Fibroblast of skin of abdomen (primary cell): ENCODE data around the gene PCDHGB2. TPM values are rescaled to one million over a fixed set of nuclear protein-coding genes. Genes with fewer than 3 reads are reported as not detected.
"Not testable (repeated sequence)": the region's sequence is repeated elsewhere in the genome, so short reads cannot be mapped to it uniquely, and the experiment has no call there.

Experiments
- DNase-seq: peaks from one replicate; pipeline ENCODE4 v3.0.0-alpha.2; 2013
- polyA plus RNA-seq, 2 experiments: library from polyadenylated mRNA; unstranded; fragments of 120-200 nt; gene quantifications; one replicate each; pipeline ENCODE4 v1.2.1, GENCODE V29; 2013; ENCODE audit not compliant: insufficient read length in 2 of 2

The PCDHGB2 gene
- 3.3 TPM for polyA plus RNA-seq (2013, experiment 1 of 2; ENCODE audit: insufficient read length)
- polyA plus RNA-seq (2013, experiment 2 of 2; ENCODE audit: insufficient read length) = 3.0 TPM

GRCh38 chr5:141359790-141360426 lies at the start of gene PCDHGB2:
TSS of gene PCDHGB2 (plus strand) at chr5:141359994. CDS start at chr5:141360136, 142 bp downstream.
- DNase-seq = peak; percentile 35

- no peak for DNase-seq
Observed at GRCh38 chr5:141313711-141314110, 46.1 kb upstream of the PCDHGB2 start.

GRCh38 chr5:141316963-141317362 lies 42.8 kb upstream of the PCDHGB2 start:
- DNase-seq = not testable (repeated sequence)

DNA sequence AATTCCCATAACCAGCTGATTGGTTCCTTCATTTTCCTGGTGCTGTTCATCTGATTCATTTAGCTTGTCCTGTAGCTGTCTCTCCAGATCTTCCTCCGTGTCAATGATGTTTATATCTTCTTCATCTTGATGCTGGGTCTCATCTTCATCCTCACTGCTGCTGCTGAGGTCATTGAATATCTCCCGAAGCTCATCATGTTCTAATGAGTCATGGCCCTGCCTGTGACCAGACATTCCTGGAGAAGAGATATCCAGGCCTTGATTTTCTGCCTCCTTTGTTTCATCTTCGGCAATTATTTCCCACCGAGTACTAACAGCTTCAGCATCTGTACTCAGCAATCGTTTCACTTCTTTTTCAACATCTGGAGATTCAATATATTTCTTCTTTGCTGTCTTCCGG lies 40.6 kb upstream of the PCDHGB2 start:
- DNase-seq = no peak

DNA sequence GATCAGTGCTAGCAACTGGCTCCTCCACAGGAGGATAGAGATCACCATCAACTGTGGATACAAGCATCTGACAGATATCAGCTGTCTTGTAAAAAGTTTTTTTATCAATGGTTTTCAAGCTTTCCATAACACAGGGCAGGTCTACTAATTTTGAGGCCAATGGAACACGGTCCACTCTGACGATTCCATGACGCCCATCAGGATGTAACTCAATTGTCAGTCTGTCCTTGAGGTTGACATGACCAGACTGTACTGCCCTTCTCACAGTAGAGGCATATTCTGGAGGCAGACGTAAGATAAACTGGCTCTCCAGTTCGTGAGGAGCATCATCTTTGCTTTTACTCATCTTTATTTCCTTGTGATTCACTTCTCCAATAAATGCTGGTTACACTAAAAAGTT lies 40.1 kb upstream of the PCDHGB2 start:
- DNase-seq = no peak

GRCh38 chr5:141320225-141321169 lies 39.3 kb upstream of the PCDHGB2 start, which contains the start of gene TAF7:
TSS of gene TAF7 (minus strand) at chr5:141320784. CDS start at chr5:141320044, 740 bp downstream.
- peak; percentile 93 for DNase-seq

DNA sequence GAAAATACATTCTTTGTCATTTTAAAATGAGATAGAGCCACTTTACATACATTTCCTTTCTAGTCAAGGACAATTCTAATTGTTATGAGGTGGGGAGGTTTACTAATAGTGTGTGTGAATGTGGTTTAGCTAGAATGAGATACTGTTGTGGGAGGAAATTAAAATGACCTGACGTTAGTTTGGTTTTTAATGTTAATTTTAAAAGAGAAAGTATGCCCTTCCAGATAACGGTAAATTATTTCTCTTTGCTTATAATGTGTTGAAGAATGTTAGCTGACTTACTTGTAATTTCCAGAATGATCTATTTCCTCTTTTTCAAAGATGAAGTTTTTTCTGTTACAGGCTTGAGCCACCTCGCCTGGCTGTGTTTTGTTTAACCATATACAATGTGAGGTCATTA lies 37.5 kb upstream of the PCDHGB2 start:
- DNase-seq = no peak

GRCh38 chr5:141326088-141326854 lies 33.5 kb upstream of the PCDHGB2 start:
- DNase-seq = peak; percentile 73

GRCh38 chr5:141328231-141328630 lies 31.6 kb upstream of the PCDHGB2 start:
- DNase-seq = no peak

GRCh38 chr5:141330299-141331080 lies 29.3 kb upstream of the PCDHGB2 start, which contains the start of gene PCDHGA1:
TSS of gene PCDHGA1 (plus strand) at chr5:141330514.
- peak; percentile 31 for DNase-seq

DNA sequence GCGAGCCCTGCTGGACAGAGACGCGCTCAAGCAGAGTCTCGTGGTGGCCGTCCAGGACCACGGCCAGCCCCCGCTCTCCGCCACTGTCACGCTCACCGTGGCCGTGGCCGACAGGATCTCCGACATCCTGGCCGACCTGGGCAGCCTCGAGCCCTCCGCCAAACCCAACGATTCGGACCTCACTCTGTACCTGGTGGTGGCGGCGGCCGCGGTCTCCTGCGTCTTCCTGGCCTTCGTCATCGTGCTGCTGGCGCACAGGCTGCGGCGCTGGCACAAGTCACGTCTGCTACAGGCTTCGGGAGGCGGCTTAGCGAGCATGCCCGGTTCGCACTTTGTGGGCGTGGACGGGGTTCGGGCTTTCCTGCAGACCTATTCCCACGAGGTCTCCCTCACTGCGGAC lies 27.2 kb upstream of the PCDHGB2 start:
- not testable (repeated sequence) for DNase-seq

GRCh38 chr5:141338538-141339306 lies 21.1 kb upstream of the PCDHGB2 start, which contains the start of gene PCDHGA2:
TSS of gene PCDHGA2 (plus strand) at chr5:141338760.
- peak; percentile 50 for DNase-seq

- DNase-seq = not testable (repeated sequence)
Observed at GRCh38 chr5:141340781-141341354, 18.9 kb upstream of the PCDHGB2 start.

DNA sequence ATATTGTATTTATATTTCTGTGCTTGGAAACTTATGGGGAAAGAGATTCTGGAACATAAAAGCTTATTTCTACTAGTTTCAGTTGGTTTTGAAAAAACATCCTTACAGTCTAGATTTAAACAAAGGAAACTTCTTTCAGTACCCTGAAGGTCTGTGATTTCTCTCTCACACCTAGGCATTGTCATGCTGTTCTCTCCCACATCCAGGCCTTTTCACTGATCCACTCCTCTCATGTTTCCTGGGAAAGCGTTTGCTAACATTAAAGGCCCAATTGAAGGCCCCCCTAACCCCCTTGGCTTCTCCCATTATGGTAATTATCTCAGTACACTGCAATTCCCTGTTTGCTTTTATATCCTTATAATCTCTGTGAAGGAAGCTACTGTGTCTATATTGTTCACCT lies 17.0 kb upstream of the PCDHGB2 start:
- no peak for DNase-seq

DNA sequence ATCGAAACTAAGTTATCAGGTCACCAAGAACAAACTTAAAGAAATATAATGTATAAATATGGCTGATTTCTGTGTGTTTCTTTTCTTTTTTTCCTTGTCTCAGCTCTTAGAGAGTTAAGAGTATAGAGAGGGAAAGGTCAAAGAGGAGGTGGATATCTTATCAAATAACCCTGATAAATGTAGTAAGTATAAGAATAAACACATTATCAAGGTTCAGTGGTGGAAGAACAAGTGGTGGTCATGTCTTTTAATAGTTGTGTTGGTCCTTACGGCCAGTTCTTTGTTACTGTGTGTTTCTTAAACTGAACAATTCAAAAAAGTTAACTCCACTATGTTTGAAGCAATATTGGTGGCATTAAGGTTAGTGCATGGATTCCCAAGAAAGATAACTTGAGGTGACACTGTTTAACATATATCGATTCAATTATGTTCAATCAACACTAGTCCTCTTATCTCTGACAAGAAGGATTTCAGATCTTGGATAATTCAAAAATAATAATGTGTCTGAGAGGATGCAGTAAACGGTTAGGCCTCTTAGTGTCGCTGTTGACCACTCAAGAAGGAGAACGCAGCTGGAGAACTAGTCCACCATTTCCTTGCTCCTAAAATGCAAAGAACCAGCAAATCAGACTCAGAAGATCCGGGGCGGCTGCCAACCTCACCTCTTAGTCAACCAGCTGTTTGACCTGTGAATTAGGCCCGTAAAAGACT lies 16.4 kb upstream of the PCDHGB2 start, which contains the start of gene PCDHGA3:
Gene PCDHGA3 (plus strand): TSS at position 588 of the 711 bp plus-strand sequence. CDS start 205 bp downstream, outside the sequence.
- DNase-seq = peak; percentile 50

GRCh38 chr5:141343953-141344463 lies 15.8 kb upstream of the PCDHGB2 start:
- DNase-seq = no peak

GRCh38 chr5:141345327-141345726 lies 14.5 kb upstream of the PCDHGB2 start:
- no peak for DNase-seq

DNA sequence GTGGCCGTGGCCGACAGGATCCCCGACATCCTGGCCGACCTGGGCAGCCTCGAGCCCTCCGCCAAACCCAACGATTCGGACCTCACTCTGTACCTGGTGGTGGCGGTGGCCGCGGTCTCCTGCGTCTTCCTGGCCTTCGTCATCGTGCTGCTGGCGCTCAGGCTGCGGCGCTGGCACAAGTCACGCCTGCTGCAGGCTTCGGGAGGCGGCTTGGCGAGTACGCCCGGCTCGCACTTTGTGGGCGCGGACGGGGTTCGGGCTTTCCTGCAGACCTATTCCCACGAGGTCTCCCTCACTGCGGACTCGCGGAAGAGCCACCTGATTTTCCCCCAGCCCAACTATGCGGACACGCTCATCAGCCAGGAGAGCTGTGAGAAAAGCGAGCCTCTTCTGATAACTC lies 13.8 kb upstream of the PCDHGB2 start:
- not testable (repeated sequence) for DNase-seq

- peak; percentile 51 for DNase-seq
Observed at GRCh38 chr5:141349917-141350619, 9.7 kb upstream of the PCDHGB2 start, which contains the start of gene PCDHGB1. TSS of gene PCDHGB1 (plus strand) at chr5:141350099. CDS start at chr5:141350261, 162 bp downstream.
